HepG2 (cell line): ENCODE data around the gene AGER. TPM values are rescaled to one million over a fixed set of nuclear protein-coding genes. Genes with fewer than 3 reads are reported as not detected.

Source experiments
- AGO2 ChIP-seq: fragments of 200-400 bp; formaldehyde crosslinking; optimal IDR thresholded peaks from 2 replicates; pipeline ENCODE3; 2017; ENCODE audit warnings: mild to moderate bottlenecking, low read depth, low read length, moderate library complexity
- CBX2 ChIP-seq, 2 experiments: fragments of 200-600 bp in 1 of 2; sonication (generic); formaldehyde crosslinking in 1 of 2; IDR thresholded peaks; 2 replicates each; pipeline versions ENCODE4 v1.7.0 to v1.8.1; 2018 to 2022; ENCODE audit warnings: low read depth in 2 of 2, low read length in 1 of 2, mild to moderate bottlenecking in 1 of 2, missing genetic modification reagents in 1 of 2
- GATAD2A ChIP-seq: IDR thresholded peaks from 2 replicates; pipeline ENCODE4 v1.6.1; 2016
- JARID2 ChIP-seq: sonication (generic); formaldehyde crosslinking; IDR thresholded peaks from 2 replicates; pipeline ENCODE4 v1.8.1; 2023; ENCODE audit warnings: missing genetic modification reagents, inconsistent platforms; ENCODE audit not compliant: insufficient replicate concordance
- KAT7 ChIP-seq: IDR thresholded peaks from 2 replicates; pipeline ENCODE4 v1.6.1; 2018; ENCODE audit warnings: borderline replicate concordance, missing compliant biosample characterization
- MIER2 ChIP-seq: IDR thresholded peaks from 2 replicates; pipeline ENCODE4 v1.6.1; 2016; ENCODE audit warnings: missing biosample characterization, missing genetic modification reagents
- MIER3 ChIP-seq: IDR thresholded peaks from 2 replicates; pipeline ENCODE4 v1.6.1; 2016; ENCODE audit warnings: missing compliant biosample characterization, borderline replicate concordance
- ZBTB7B ChIP-seq: sonication (generic); formaldehyde crosslinking; IDR thresholded peaks from 2 replicates; pipeline ENCODE4 v1.4.0; 2020; ENCODE audit warnings: missing genetic modification reagents
- ZKSCAN1 ChIP-seq: fragments of 150-350 bp; IDR thresholded peaks from 2 replicates; pipeline ENCODE4 v1.6.1; 2014; ENCODE audit warnings: low read length
- ZNF564 ChIP-seq: sonication (generic); formaldehyde crosslinking; IDR thresholded peaks from 2 replicates; pipeline ENCODE4 v1.8.1; 2023; ENCODE audit warnings: mild to moderate bottlenecking, missing genetic modification reagents
- ZNF652 ChIP-seq: IDR thresholded peaks from 2 replicates; pipeline ENCODE4 v1.6.1; 2016; ENCODE audit warnings: low read depth, borderline replicate concordance
- ZSCAN25 ChIP-seq: sonication (generic); formaldehyde crosslinking; IDR thresholded peaks from 2 replicates; pipeline ENCODE4 v1.8.0; 2022; ENCODE audit warnings: mild to moderate bottlenecking, missing genetic modification reagents
- polyA plus RNA-seq, 8 experiments: library from polyadenylated mRNA; depleted of rRNA in 3 of 8; stranded (reverse) in 7 of 8; unstranded in 1 of 8; fragments of >200 nt; fragmentation: Illumina TruSeq in 4 of 8; extraction: Trizol in 4 of 8; gene quantifications; 2 replicates each; pipeline versions ENCODE4 v1.2.1 to v1.2.3, GENCODE V29; 2011 to 2016; ENCODE audit warnings: low read depth in 4 of 8, missing spikeins in 1 of 8, mixed read lengths in 1 of 8; ENCODE audit not compliant: insufficient read depth in 1 of 8
- total RNA-seq, 5 experiments: library from RNA; depleted of rRNA; stranded (reverse); fragments of >200 nt; fragmentation: Illumina TruSeq; extraction: Trizol; gene quantifications; 2 replicates each; pipeline ENCODE4 v1.2.3, GENCODE V29; 2016; ENCODE audit warnings: low read depth in 1 of 5
- TF ChIP-seq, protein P1 (sequence below): sonication (generic); formaldehyde crosslinking; IDR thresholded peaks from 2 replicates; pipeline ENCODE4 v1.4.0; 2020; ENCODE audit warnings: missing genetic modification reagents
- TF ChIP-seq, protein P2 (sequence below): sonication (generic); formaldehyde crosslinking; IDR thresholded peaks from 2 replicates; pipeline ENCODE4 v1.4.0; 2020; ENCODE audit warnings: missing genetic modification reagents, borderline replicate concordance
- TF ChIP-seq, protein P3 (sequence below): sonication (generic); formaldehyde crosslinking; IDR thresholded peaks from 2 replicates; pipeline ENCODE4 v1.4.0; 2020; ENCODE audit warnings: missing genetic modification reagents
- TF ChIP-seq, protein P4 (sequence below): sonication (generic); formaldehyde crosslinking; conservative IDR thresholded peaks from 2 replicates; pipeline ENCODE4 v1.4.0; 2020; ENCODE audit warnings: missing genetic modification reagents
- TF ChIP-seq, protein P5 (sequence below): sonication (generic); formaldehyde crosslinking; IDR thresholded peaks from 2 replicates; pipeline ENCODE4 v1.4.0; 2020; ENCODE audit warnings: mild to moderate bottlenecking, missing genetic modification reagents
- TF ChIP-seq, protein P6 (sequence below): sonication (generic); formaldehyde crosslinking; IDR thresholded peaks from 2 replicates; pipeline ENCODE4 v1.5.0; 2020; ENCODE audit warnings: mild to moderate bottlenecking, missing genetic modification reagents, borderline replicate concordance

AGER gene
- total and polyA plus RNA-seq, 2 of the 13 experiments (the other 11 are each of a cell fraction or from before 2014, with no cell fraction given), result 1.9 to 5.1 TPM

DNA sequence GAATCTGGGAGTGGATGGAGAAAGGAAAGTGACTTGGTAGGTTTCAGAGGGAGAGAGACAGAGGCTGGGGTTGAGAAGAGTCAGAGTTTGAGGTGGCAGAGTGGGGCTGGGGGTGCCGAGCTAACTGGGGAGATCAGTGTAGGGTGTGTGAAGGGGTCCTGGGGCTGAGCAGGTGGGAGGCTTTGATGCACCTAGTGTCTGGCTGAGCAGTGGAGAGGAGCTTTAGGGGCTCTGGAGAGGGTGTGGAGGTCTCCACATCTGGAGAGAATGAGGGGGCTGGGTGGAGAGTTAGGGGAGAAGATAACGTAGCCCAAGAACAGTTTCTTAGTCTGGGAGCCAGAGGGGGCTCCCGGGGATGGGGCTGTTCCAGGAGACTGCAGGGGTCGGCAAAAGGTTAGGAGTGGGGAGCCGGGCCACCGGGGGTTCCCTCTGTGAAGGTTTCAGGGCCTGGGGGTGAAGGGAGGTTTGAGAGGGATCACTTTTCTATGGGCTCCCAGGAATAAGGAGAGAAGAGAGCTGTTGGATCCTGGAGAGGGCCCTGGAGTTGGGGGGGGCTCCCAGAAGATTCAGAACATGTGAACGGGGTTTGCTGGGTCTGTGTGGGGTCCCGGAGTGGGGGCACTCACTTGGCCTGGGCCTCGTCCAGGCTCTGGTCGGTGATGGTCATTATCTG is 5.2 kb upstream of the AGER start (continued):
- TF ChIP-seq CBX2 (IDR thresholded peaks at IDR 0.05; ENCODE audit: low read depth, low read length), result no peak
- TF ChIP-seq CBX2 (CRISPR knock-in tag; IDR thresholded peaks at IDR 0.05; ENCODE audit: low read depth), result no peak
- TF ChIP-seq, protein P1, sequence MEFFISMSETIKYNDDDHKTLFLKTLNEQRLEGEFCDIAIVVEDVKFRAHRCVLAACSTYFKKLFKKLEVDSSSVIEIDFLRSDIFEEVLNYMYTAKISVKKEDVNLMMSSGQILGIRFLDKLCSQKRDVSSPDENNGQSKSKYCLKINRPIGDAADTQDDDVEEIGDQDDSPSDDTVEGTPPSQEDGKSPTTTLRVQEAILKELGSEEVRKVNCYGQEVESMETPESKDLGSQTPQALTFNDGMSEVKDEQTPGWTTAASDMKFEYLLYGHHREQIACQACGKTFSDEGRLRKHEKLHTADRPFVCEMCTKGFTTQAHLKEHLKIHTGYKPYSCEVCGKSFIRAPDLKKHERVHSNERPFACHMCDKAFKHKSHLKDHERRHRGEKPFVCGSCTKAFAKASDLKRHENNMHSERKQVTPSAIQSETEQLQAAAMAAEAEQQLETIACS (CRISPR knock-in tag), result no peak
- TF ChIP-seq GATAD2A (CRISPR knock-in tag), result no peak
- TF ChIP-seq, protein P2, sequence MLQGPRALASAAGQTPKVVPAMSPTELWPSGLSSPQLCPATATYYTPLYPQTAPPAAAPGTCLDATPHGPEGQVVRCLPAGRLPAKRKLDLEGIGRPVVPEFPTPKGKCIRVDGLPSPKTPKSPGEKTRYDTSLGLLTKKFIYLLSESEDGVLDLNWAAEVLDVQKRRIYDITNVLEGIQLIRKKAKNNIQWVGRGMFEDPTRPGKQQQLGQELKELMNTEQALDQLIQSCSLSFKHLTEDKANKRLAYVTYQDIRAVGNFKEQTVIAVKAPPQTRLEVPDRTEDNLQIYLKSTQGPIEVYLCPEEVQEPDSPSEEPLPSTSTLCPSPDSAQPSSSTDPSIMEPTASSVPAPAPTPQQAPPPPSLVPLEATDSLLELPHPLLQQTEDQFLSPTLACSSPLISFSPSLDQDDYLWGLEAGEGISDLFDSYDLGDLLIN (CRISPR knock-in tag), result no peak
- TF ChIP-seq MIER2 (CRISPR knock-in tag), result no peak
- no peak for TF ChIP-seq MIER3 (CRISPR knock-in tag)
- TF ChIP-seq JARID2 (CRISPR knock-in tag), result no peak
- TF ChIP-seq, protein P3, sequence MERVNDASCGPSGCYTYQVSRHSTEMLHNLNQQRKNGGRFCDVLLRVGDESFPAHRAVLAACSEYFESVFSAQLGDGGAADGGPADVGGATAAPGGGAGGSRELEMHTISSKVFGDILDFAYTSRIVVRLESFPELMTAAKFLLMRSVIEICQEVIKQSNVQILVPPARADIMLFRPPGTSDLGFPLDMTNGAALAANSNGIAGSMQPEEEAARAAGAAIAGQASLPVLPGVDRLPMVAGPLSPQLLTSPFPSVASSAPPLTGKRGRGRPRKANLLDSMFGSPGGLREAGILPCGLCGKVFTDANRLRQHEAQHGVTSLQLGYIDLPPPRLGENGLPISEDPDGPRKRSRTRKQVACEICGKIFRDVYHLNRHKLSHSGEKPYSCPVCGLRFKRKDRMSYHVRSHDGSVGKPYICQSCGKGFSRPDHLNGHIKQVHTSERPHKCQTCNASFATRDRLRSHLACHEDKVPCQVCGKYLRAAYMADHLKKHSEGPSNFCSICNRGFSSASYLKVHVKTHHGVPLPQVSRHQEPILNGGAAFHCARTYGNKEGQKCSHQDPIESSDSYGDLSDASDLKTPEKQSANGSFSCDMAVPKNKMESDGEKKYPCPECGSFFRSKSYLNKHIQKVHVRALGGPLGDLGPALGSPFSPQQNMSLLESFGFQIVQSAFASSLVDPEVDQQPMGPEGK (CRISPR knock-in tag), result peak; percentile 85
- TF ChIP-seq KAT7, result 0 out of 2 replicates have a peak, but pooled peaks have one; percentile 38
- TF ChIP-seq ZNF564 (CRISPR knock-in tag), result no peak
- TF ChIP-seq, protein P4, sequence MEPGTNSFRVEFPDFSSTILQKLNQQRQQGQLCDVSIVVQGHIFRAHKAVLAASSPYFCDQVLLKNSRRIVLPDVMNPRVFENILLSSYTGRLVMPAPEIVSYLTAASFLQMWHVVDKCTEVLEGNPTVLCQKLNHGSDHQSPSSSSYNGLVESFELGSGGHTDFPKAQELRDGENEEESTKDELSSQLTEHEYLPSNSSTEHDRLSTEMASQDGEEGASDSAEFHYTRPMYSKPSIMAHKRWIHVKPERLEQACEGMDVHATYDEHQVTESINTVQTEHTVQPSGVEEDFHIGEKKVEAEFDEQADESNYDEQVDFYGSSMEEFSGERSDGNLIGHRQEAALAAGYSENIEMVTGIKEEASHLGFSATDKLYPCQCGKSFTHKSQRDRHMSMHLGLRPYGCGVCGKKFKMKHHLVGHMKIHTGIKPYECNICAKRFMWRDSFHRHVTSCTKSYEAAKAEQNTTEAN (CRISPR knock-in tag), result no peak
- TF ChIP-seq ZSCAN25 (CRISPR knock-in tag), result no peak
- no peak for TF ChIP-seq ZBTB7B (CRISPR knock-in tag)
- TF ChIP-seq ZNF652 (CRISPR knock-in tag), result no peak
- no peak for TF ChIP-seq AGO2
- no peak for TF ChIP-seq ZKSCAN1
- TF ChIP-seq, protein P5, sequence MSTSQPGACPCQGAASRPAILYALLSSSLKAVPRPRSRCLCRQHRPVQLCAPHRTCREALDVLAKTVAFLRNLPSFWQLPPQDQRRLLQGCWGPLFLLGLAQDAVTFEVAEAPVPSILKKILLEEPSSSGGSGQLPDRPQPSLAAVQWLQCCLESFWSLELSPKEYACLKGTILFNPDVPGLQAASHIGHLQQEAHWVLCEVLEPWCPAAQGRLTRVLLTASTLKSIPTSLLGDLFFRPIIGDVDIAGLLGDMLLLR (CRISPR knock-in tag), result no peak
- TF ChIP-seq, protein P6, sequence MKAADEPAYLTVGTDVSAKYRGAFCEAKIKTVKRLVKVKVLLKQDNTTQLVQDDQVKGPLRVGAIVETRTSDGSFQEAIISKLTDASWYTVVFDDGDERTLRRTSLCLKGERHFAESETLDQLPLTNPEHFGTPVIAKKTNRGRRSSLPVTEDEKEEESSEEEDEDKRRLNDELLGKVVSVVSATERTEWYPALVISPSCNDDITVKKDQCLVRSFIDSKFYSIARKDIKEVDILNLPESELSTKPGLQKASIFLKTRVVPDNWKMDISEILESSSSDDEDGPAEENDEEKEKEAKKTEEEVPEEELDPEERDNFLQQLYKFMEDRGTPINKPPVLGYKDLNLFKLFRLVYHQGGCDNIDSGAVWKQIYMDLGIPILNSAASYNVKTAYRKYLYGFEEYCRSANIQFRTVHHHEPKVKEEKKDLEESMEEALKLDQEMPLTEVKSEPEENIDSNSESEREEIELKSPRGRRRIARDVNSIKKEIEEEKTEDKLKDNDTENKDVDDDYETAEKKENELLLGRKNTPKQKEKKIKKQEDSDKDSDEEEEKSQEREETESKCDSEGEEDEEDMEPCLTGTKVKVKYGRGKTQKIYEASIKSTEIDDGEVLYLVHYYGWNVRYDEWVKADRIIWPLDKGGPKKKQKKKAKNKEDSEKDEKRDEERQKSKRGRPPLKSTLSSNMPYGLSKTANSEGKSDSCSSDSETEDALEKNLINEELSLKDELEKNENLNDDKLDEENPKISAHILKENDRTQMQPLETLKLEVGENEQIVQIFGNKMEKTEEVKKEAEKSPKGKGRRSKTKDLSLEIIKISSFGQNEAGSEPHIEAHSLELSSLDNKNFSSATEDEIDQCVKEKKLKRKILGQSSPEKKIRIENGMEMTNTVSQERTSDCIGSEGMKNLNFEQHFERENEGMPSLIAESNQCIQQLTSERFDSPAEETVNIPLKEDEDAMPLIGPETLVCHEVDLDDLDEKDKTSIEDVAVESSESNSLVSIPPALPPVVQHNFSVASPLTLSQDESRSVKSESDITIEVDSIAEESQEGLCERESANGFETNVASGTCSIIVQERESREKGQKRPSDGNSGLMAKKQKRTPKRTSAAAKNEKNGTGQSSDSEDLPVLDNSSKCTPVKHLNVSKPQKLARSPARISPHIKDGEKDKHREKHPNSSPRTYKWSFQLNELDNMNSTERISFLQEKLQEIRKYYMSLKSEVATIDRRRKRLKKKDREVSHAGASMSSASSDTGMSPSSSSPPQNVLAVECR (CRISPR knock-in tag), result 0 out of 2 replicates have a peak, but pooled peaks have one; percentile 16
